ENCODE results near the gene RANBP9. TPM values are rescaled to one million over a fixed set of nuclear protein-coding genes. Genes with fewer than 3 reads are reported as not detected.

The RANBP9 gene
- total and polyA plus RNA-seq, 11 donors: 9.3 to 43.7 (median 32.3) TPM

GRCh38 chr6:13591205-13591921, 120.3 kb downstream of the RANBP9 start:
- Histone ChIP-seq H3K36me3 (peaks cover 0 to 100% (median 81%) of the 10 kb centered on the region in 9 donors), H3K9me3 (no peaks in the 10 kb centered on the region), H3K27me3 (no peaks in the 10 kb centered on the region), H3K27ac (no peak overlapping the region), H3K4me3 (no peak overlapping the region), H3K4me1 (peaks cover 0 to 14% (median 4%) of the 10 kb centered on the region in 12 donors)
- peak in 1 of 4 donors; percentile 14 for ATAC-seq
- 95 to 98% (median 96%) methylated on average over 21 of the region's 21 CpGs for WGBS, 4 donors
- no peak for DNase-seq
- TF ChIP-seq POLR2A (IDR thresholded peaks at IDR 0.05) (no peak), CTCF (IDR thresholded peaks at IDR 0.05) (no peak)
- intact Hi-C loops (cut with DNase I): no loop called here

GRCh38 chr6:13590574-13591153, 121.0 kb downstream of the RANBP9 start:
- no peak for TF ChIP-seq CTCF (IDR thresholded peaks at IDR 0.05)
- intact Hi-C loops (cut with DNase I): no loop called here
- DNase-seq (no peak), ATAC-seq (no peak)
- Histone ChIP-seq H3K4me3 (no peak overlapping the region), H3K27me3 (no peaks in the 10 kb centered on the region), H3K4me1 (peaks cover 0 to 15% (median 4%) of the 10 kb centered on the region in 12 donors), H3K9me3 (no peaks in the 10 kb centered on the region), H3K27ac (no peak overlapping the region), H3K36me3 (peaks cover 0 to 98% (median 74%) of the 10 kb centered on the region in 9 donors)
- 89 to 96% (median 92%) methylated on average over 1 of the region's 1 CpG for WGBS, 4 donors

GRCh38 chr6:13589801-13590200, 121.8 kb downstream of the RANBP9 start:
- TF ChIP-seq POLR2A (IDR thresholded peaks at IDR 0.05) (no peak), CTCF (IDR thresholded peaks at IDR 0.05) (no peak)
- 82 to 87% (median 85%) methylated on average over 9 of the region's 9 CpGs for WGBS, 4 donors
- intact Hi-C loops (cut with DNase I): no loop called here
- H3K4me3 ChIP-seq: no peak overlapping the region
- no peaks in the 10 kb centered on the region for H3K9me3 ChIP-seq
- no peak overlapping the region for H3K27ac ChIP-seq
- H3K36me3 ChIP-seq: peaks cover 0 to 98% (median 67%) of the 10 kb centered on the region in 9 donors
- H3K4me1 ChIP-seq: peaks cover 0 to 15% (median 4%) of the 10 kb centered on the region in 12 donors
- ATAC-seq (no peak), DNase-seq (no peak)
- H3K27me3 ChIP-seq: no peaks in the 10 kb centered on the region
